SK-N-SH (cell line): ENCODE results near the gene PLEKHA8.

ENCODE experiments used
- CHD2 ChIP-seq: fragments of 150-350 bp; IDR thresholded peaks from 2 replicates; pipeline ENCODE4 v1.6.1; 2018; ENCODE audit warnings: low read length; ENCODE audit not compliant: partially characterized antibody
- ELF1 ChIP-seq: IDR thresholded peaks from 2 replicates; pipeline ENCODE4 v1.4.0; 2012
- EZH2phosphoT487 ChIP-seq: fragments of 200-600 bp; sonication (generic); IDR thresholded peaks from 2 replicates; pipeline ENCODE4 v1.6.1; 2017; ENCODE audit warnings: low read depth, mixed run types, mild to moderate bottlenecking, antibody characterized with exemption, moderate library complexity, borderline replicate concordance
- FOSL2 ChIP-seq: IDR thresholded peaks from 2 replicates; pipeline ENCODE4 v1.4.0; 2012; ENCODE audit warnings: low read depth, mild to moderate bottlenecking, moderate library complexity, borderline replicate concordance
- IRF3 ChIP-seq: fragments of 150-350 bp; IDR thresholded peaks from 2 replicates; pipeline ENCODE4 v1.6.1; 2016; ENCODE audit warnings: mild to moderate bottlenecking, low read depth, low read length
- JUND ChIP-seq: IDR thresholded peaks from 2 replicates; pipeline ENCODE4 v1.4.0; 2012
- MXI1 ChIP-seq: IDR thresholded peaks from 2 replicates; pipeline ENCODE4 v1.6.1; 2012; ENCODE audit warnings: mild to moderate bottlenecking, low read depth, low read length, improper control_type of control experiment
- POLR2AphosphoS5 ChIP-seq: IDR thresholded peaks from 2 replicates; pipeline ENCODE4 v1.6.1; 2012; ENCODE audit warnings: low read depth, low read length
- RAD21 ChIP-seq: IDR thresholded peaks from 2 replicates; pipeline ENCODE4 v1.6.1; 2012; ENCODE audit warnings: mild to moderate bottlenecking, low read length
- SMC3 ChIP-seq: IDR thresholded peaks from 2 replicates; pipeline ENCODE4 v1.6.1; 2012; ENCODE audit warnings: low read depth, low read length, improper control_type of control experiment
- TF ChIP-seq, protein P1 (sequence below): fragments of 200-600 bp; sonication (generic); IDR thresholded peaks from 2 replicates; pipeline ENCODE4 v1.6.1; 2017; ENCODE audit warnings: antibody characterized with exemption, mild to moderate bottlenecking, moderate library complexity

GRCh38 chr7:30020535-30020934 lies 7.7 kb upstream of the PLEKHA8 start:
- TF ChIP-seq CHD2, result no peak
- TF ChIP-seq, protein P1, sequence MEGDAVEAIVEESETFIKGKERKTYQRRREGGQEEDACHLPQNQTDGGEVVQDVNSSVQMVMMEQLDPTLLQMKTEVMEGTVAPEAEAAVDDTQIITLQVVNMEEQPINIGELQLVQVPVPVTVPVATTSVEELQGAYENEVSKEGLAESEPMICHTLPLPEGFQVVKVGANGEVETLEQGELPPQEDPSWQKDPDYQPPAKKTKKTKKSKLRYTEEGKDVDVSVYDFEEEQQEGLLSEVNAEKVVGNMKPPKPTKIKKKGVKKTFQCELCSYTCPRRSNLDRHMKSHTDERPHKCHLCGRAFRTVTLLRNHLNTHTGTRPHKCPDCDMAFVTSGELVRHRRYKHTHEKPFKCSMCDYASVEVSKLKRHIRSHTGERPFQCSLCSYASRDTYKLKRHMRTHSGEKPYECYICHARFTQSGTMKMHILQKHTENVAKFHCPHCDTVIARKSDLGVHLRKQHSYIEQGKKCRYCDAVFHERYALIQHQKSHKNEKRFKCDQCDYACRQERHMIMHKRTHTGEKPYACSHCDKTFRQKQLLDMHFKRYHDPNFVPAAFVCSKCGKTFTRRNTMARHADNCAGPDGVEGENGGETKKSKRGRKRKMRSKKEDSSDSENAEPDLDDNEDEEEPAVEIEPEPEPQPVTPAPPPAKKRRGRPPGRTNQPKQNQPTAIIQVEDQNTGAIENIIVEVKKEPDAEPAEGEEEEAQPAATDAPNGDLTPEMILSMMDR, result no peak
- TF ChIP-seq SMC3, result no peak
- no peak for TF ChIP-seq JUND
- no peak for TF ChIP-seq EZH2phosphoT487
- no peak for TF ChIP-seq ELF1
- no peak for TF ChIP-seq IRF3
- no peak for TF ChIP-seq MXI1
- no peak for TF ChIP-seq FOSL2
- no peak for TF ChIP-seq POLR2AphosphoS5
- no peak for TF ChIP-seq RAD21
